GM12892 (cell line): Measurements from ENCODE around the gene RADIL.

Experiments
- DNase-seq: peaks from one replicate; pipeline ENCODE4 v3.0.0; 2011; ENCODE audit not compliant: insufficient read length
- FAIRE-seq: peaks from 2 replicates; lab custom pipeline; 2011; peaks lifted over from hg19 to GRCh38; lab: Jason Lieb, UNC
- POLR2A ChIP-seq: IDR thresholded peaks from 2 replicates; pipeline ENCODE4 v1.6.1; 2011; ENCODE audit warnings: low read depth, low read length, control low read depth
- POLR2AphosphoS5 ChIP-seq: IDR thresholded peaks from 2 replicates; pipeline ENCODE4 v1.6.1; 2011; ENCODE audit warnings: low read depth, low read length, control low read depth
- TAF1 ChIP-seq: IDR thresholded peaks from 2 replicates; pipeline ENCODE4 v1.6.1; 2011; ENCODE audit warnings: low read depth, mild to moderate bottlenecking, control low read depth, low read length, borderline replicate concordance

Gene RADIL

DNA sequence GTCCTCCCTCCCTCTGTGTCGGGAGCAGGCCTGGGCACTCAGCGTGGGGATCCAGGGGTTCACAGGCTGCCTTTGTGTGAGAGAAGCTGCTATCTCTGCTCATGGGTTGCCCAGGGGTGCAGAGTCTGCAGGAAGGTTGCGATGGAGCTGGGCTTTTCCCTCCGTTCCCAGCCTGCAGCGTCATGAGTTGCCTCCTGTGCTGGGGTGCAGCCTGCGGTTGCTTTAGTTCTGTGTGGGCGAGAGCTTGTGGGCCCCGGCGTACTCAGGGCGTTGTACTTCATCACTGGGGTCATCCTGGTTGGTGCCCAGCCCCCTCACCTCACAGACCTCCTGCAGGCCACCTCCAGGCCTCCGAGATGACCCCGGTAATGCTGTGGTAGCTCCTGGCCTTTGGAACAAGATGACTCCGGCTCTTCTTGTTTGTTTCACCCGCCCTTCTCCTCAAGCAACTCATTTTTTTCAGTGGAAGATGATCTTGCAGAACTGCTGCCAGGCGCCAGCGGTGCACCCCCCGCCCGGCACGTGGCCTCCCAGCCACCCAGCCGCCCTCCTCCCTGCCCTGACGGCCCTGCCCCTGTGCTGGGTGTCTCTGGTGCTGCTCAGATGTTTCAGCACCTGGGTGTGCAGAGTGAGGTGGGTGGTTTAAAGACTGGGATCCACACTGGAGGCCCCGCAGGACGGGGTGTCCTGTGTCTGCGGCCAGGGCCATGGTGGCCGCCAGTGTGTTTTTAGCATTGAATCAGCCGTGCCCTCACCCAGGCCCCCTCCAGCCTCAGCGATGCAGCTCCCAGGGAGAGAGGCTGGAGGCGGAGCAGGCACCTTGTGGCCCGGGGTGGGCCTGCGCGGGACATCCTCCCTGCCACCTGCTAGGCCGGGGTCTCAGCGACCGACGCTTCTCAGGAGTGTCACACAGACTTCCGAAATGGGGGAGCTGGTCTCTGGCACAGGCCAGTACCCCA lies 100.9 kb downstream of the RADIL start:
- no peak for DNase-seq
- TF ChIP-seq POLR2AphosphoS5, result no peak
- no peak for TF ChIP-seq TAF1
- no peak for TF ChIP-seq POLR2A
- no peak for FAIRE-seq

DNA sequence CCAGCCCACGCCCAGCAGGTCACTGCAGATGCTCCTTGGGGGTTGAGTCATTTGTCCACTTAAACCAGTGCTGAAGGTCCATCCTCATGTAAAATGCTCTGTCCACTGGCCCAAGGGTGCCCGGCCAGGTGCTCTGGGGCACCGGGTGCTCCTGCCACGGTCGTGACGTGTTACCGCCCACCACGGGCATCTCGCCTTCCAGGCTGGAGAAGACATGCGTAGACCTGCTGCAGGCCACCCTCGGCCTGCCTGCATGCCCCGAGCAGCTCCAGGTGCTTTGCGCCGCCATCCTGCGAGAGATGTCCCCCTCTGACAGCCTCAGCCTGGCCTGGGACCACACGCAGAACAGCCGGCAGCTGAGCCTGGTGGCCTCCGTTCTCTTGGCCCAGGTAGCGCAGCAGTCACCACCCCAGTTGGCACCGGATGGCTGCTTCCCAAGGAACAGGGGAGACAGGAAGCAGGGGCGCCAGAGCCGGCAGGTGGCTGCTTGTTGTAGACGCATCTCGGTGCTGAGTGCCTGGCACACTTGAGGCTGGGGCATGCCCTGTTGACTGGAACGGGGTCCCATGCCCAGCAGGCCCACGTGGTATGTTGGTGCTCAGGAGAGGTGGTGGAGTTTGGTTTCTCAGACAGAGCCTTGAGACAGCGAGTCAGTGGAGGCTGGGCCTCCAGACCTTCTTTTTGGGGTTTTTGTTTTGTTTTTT lies 102.0 kb downstream of the RADIL start:
- no peak for FAIRE-seq
- no peak for TF ChIP-seq POLR2A
- TF ChIP-seq POLR2AphosphoS5, result no peak
- no peak for TF ChIP-seq TAF1
- DNase-seq, result no peak

DNA sequence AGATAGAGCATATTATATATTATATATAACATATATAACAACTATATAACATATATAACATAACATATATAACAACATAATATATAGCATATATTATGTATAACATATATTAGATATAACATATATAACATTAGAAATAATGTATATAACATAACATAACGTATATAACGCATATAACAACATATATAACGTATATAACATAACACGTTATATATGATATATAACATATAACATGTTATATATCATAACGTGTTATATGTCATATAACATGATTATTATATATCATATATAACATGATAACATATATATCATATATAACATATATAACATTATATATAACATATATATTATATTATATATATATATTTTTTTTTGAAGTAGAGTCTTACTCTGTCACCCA lies 104.4 kb downstream of the RADIL start:
- TF ChIP-seq POLR2A (no peak), TAF1 (no peak), POLR2AphosphoS5 (no peak)
- FAIRE-seq (no peak), DNase-seq (no peak)

DNA sequence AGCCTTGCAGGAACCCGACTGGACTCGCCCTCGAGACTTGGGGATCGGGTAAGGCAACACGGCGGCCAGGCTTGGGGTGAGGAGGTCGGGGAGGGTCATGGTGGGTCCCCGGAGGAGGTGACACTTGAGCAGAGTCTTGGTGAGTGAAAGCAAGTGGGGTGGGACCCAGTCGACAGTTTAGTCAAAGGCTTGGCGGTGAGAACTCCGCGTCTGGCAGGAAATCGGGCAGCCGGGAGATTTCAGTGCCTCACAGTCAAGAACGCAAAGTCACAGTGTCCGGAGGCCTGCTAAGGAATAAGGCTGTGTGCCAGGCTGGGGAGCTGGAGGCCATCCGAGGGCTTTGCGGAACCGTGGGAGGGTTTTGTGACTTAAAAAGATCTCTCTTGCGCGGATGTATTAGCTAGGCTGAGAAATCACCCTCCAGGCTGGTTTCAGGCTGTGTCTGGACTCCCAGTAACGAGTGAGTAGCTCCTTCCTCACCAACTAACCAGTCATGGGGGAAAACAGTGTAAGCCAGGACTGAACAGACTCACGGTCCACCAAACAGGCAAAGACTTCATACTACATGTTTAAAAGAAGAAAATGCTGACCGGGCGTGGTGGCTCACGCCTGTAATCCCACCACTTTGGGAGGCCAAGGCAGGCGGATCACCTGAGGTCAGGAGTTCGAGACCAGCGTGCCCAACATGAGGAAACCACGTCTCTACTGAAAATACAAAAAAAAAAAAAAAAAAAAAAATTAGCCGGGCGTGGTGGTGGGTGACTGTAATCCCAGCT lies 107.5 kb downstream of the RADIL start:
- TF ChIP-seq POLR2A, result no peak
- no peak for DNase-seq
- FAIRE-seq, result peak; percentile 14

DNA sequence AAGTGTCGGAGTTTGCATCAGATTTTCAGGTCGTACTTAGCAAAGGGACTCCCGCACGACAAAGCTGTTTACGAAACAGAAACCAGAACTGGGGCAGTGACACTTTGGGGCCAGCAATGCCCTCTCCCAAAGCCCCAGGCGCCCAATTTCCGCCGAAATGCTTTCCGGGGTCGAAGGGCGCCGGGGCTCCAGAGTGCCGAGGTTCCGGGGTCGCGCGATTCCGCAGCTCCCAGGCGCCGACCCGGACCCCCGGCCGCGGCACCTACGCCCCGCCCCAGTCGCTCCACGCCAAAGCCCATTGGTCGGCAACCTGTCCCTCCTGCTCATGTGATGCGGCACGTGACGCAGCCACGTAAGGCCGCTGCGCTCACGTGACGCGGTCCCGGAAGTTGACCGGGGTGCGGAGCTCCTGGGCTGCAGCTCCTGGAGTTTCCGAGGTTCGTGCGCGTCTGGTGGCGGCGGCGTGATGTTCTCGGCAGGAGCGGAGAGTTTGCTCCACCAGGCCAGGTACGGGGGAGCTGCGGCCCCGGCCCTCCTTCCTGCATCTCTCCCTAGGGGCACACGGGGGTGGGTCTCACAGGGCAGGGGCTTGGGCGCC lies 108.2 kb downstream of the RADIL start, which contains the start of gene AP5Z1:
Gene AP5Z1 (plus strand): TSS at position 374 of the 598 bp plus-strand sequence. CDS start 93 bp downstream, at position 467.
- FAIRE-seq (peak; percentile 98), DNase-seq (peak; percentile 99)
- peak; percentile 89 for TF ChIP-seq POLR2A
- peak; percentile 89 for TF ChIP-seq POLR2AphosphoS5
- peak; percentile 73 for TF ChIP-seq TAF1

DNA sequence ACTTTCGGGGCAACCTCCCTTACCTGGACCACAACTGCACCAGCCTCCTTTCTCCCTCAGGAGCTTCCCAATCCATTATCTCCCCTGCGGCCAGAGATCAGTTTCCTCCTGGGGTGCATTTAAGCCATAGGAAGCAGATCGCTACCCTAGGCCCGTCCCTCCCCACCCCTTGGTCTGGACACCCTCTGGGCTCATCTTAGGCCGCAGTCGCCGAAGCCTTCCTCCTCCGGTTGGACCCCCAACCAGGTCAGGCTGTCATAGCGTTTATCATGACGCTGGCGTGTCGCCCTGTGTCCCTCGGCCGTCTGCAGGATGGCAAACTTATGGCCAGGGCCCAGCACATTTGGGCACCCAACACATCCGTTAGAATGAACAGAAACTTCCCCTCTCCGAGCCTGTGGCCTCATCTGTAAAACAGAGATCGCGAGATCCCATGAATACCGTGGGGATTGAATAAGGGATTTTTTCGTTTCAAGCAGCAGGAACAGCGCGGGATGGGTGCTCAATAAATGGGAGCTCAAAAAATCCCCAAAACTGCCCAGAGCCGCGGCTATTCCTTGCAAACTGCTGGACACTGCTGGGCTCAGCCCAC lies 108.8 kb downstream of the RADIL start:
- no peak for FAIRE-seq
- TF ChIP-seq TAF1 (no peak), POLR2AphosphoS5 (no peak), POLR2A (no peak)
- no peak for DNase-seq

DNA sequence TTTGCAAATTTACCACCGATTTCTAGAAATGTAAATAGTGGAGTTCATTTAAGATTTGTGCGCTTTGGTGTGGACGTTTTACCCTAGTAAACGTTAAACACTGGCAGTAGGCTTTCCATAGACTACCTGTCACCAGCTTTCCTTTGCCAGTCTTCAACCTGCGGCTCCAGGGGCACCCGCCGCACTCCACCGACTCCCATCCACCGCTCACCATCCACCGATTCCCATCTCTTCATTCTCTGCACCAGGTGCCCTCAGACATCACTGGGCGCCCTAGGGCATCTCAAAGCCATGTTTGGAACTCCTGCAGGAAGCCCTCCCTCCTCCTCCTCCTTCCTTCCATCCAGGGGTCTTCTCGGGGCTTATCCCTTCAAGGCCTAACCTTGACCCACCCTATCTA lies 109.5 kb downstream of the RADIL start:
- TF ChIP-seq TAF1, result no peak
- DNase-seq, result no peak
- FAIRE-seq, result no peak

DNA sequence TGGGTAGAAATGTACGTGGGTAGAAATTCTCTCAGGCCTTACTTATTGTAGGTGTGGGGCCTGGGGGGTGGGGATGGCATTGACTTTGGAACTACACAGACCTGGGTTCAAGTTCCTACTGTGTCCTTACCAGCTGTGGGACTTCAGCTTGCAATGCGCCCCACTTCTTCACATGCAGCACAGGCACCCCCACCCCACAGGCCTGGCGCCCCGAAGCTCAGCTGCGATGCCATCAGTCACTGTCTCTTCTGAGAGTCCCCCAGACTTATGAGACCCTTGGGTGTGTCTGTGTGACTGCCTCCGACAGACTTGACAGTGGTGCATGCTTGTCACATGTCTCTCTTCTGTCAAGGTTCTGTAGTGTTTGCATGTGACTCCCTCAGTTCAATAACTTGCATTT lies 111.2 kb downstream of the RADIL start:
- TF ChIP-seq POLR2AphosphoS5 (no peak), POLR2A (no peak), TAF1 (no peak)
- FAIRE-seq, result no peak
- no peak for DNase-seq

DNA sequence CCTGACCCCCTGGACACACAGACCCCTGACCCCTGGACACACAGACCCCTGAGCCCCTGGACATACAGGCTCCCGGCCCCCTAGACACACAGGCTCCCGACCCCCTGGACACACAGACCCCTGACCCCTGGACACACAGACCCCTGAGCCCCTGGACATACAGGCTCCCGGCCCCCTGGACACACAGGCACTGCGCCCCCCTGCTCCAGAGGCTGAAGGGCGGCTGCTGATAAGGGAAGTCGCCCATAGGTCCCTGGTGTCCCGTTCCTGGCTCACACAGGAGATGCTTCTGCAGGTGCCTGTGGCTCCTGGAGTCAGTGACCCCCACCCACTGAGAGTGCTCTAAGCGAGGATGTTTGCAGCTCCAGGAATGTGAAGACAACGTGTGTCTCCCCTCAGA lies 111.8 kb downstream of the RADIL start:
- no peak for TF ChIP-seq POLR2AphosphoS5
- TF ChIP-seq TAF1, result no peak
- no peak for TF ChIP-seq POLR2A
- FAIRE-seq (no peak), DNase-seq (no peak)

DNA sequence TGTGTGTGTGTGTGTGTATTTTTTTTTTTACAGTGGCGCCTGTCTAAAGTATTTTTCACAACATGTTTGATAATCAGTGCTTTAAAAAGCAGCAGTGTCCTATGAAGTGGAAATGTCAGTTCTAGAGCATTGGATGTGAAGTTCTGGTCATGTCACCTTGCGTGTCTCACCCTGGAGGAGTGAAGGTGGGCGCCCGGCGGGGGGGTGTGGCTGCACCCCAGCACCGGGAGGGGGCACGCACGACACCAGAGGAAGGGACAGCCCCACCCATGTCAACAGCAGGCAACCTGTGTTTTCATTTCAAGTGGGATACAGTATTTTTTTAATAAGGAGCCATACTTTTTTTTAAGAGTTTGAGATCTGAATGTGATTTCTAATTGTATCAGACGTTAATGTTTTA lies 112.6 kb downstream of the RADIL start:
- DNase-seq (no peak), FAIRE-seq (no peak)
- TF ChIP-seq POLR2A, result no peak

DNA sequence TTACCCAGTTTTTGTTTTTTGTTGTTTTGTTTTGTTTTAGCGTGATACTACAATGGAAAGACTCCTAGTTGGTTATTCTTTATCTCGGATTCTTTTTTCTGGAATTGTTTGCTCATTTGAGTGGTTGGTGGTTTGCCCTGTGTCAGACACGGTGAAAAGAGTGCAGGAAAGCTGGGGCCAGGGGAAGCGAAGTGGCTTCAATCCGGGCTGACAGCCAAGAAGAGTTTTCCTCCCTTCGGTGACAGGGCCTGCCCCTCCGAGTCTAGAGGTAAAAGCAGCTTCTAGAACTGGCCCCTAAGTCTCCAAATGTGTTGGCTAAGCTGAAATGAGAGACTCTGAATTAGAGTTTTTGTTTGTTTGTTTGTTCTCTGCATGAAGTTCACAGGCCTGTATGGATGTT lies 113.8 kb downstream of the RADIL start:
- DNase-seq, result no peak

More for the DNA sequence above, 113.8 kb downstream of the RADIL start:
- no peak for FAIRE-seq
- no peak for TF ChIP-seq TAF1
- TF ChIP-seq POLR2A, result no peak
- no peak for TF ChIP-seq POLR2AphosphoS5
